Ovary (tissue), 9 donors: Measurements from ENCODE around the gene GRK4. TPM values are rescaled to one million over a fixed set of nuclear protein-coding genes. Genes with fewer than 3 reads are reported as not detected.

Experiments used
- DNase-seq, 5 donors: peaks; one replicate each; pipeline ENCODE4 v3.0.0-alpha.2; 2019 to 2020
- H3K27ac ChIP-seq, 2 donors: fragments of 200-600 bp; one replicate each; pipeline versions ENCODE4 v1.5.1 to v1.8.0; 2019 to 2022
- H3K27me3 ChIP-seq: fragments of 200-600 bp; one replicate; pipeline ENCODE4 v1.8.0; 2022
- H3K36me3 ChIP-seq: fragments of 200-600 bp; sonication (generic); one replicate; pipeline ENCODE4 v1.5.1; 2019
- H3K4me1 ChIP-seq: one replicate; pipeline ENCODE4 v1.8.1; 2013; ENCODE audit warnings: mild to moderate bottlenecking, moderate library complexity; ENCODE audit not compliant: insufficient read depth
- H3K4me3 ChIP-seq: fragments of 200-600 bp; sonication (generic); one replicate; pipeline ENCODE4 v1.5.1; 2017
- H3K9me3 ChIP-seq, 2 donors: fragments of 200-600 bp in 1 of 2; sonication (generic) in 1 of 2; one replicate each; pipeline versions ENCODE4 v1.5.1 to v1.8.1; 2013 to 2019; ENCODE audit warnings: mild to moderate bottlenecking in 1 of 2, moderate library complexity in 1 of 2
- CTCF ChIP-seq, 3 donors: fragments of 450-650 bp in 2 of 3; fragments of 200-600 bp in 1 of 3; IDR thresholded peaks; one replicate each; pipeline versions ENCODE4 v1.5.1 to v1.8.0; 2016 to 2022; ENCODE audit warnings: antibody characterized with exemption in 3 of 3, mild to moderate bottlenecking in 1 of 3
- EP300 ChIP-seq: sonication (generic); formaldehyde crosslinking; IDR thresholded peaks from one replicate; pipeline ENCODE4 v1.6.1; 2017; ENCODE audit warnings: antibody characterized with exemption
- POLR2A ChIP-seq: fragments of 450-650 bp; IDR thresholded peaks from one replicate; pipeline ENCODE4 v1.6.1; 2017; ENCODE audit warnings: antibody characterized with exemption, mild to moderate bottlenecking, moderate library complexity
- WGBS, 3 donors: extraction: QIAGEN DNeasy Blood & Tissue Kit in 1 of 3; methylation state at CpG; one replicate each; pipeline versions ENCODE4 v1.1.5 to v1.1.7; 2013 to 2017; 5-methylcytosine and 5-hydroxymethylcytosine counted together
- intact Hi-C, 4 donors: fragments of 100-400 bp; cut with DNase I; formaldehyde crosslinking; loops; one replicate each; pipeline versions ENCODE4 v1.11.0 to v1.15.1; 2022 to 2023
- polyA plus RNA-seq, 2 donors: library from polyadenylated mRNA; stranded (reverse); fragments of 200-250 nt in 1 of 2; fragments of 350-450 nt in 1 of 2; fragmentation: Illumina TruSeq in 1 of 2; extraction: RNeasy Lipid Tissue Mini Kit (QIAGEN cat#74804) in 1 of 2; gene quantifications; one replicate each; pipeline ENCODE4 v1.2.3, GENCODE V29; 2013 to 2014
- total RNA-seq, 7 donors: library from RNA; depleted of rRNA in 2 of 7; stranded (reverse); fragments of >200 nt in 2 of 7; fragmentation: NEBNext Ultra II Directional in 3 of 7; extraction: Animal tissue kit (Norgen Biotek cat#: 25700) in 3 of 7; gene quantifications; one replicate each; pipeline versions ENCODE4 v1.1.0 to v1.2.4, GENCODE V29; 2016 to 2023
- donor health status: DM: no; HTN: no; CAD: no; lungs with moderate emphysema.
- donor health status: DM: no; HTN: no; CAD: no.
- donor health status: Bipolar disorder and iron deficiency.
- donor health status: DM: yes; HTN: yes; CAD: no.
- donor health status: DM: no; HTN: no; CAD: no.
- donor health status: DM: yes; HTN: yes; CAD: no.

Gene GRK4
- total and polyA plus RNA-seq, 9 donors: 3.3 to 17.6 (median 6.9) TPM

GRCh38 chr4:2928242-2929176 lies 34.9 kb upstream of the GRK4 start:
- Histone ChIP-seq H3K27me3 (no peaks in the 10 kb centered on the region), H3K36me3 (no peaks in the 10 kb centered on the region), H3K4me1 (no peaks in the 10 kb centered on the region), H3K9me3 (no peaks in the 10 kb centered on the region), H3K4me3 (no peak overlapping the region), H3K27ac (no peak overlapping the region)
- intact Hi-C loops: no loop called here
- WGBS, 3 donors: 81 to 84% (median 81%) methylated on average over 29 to 32 of the region's 32 CpGs
- TF ChIP-seq POLR2A (no peak), CTCF (IDR thresholded peaks at IDR 0.05) (no peak), EP300 (no peak)
- DNase-seq: peak in 2 of 5 donors; percentile 16 to 28

GRCh38 chr4:2929469-2929868 lies 33.9 kb upstream of the GRK4 start:
- H3K36me3 ChIP-seq: no peaks in the 10 kb centered on the region
- no peak overlapping the region for H3K4me3 ChIP-seq
- peak in 2 of 5 donors; percentile 19 to 42 for DNase-seq
- intact Hi-C loops: no loop called here
- no peaks in the 10 kb centered on the region for H3K9me3 ChIP-seq
- H3K27ac ChIP-seq: no peak overlapping the region
- 81 to 85% (median 83%) methylated on average over 16 of the region's 16 CpGs for WGBS, 3 donors
- TF ChIP-seq CTCF (IDR thresholded peaks at IDR 0.05): no peak
- TF ChIP-seq EP300: no peak
- TF ChIP-seq POLR2A: no peak
- peaks cover 2% of the 10 kb centered on the region for H3K4me1 ChIP-seq
- H3K27me3 ChIP-seq: no peaks in the 10 kb centered on the region

- H3K4me1 ChIP-seq: peaks cover 4% of the 10 kb centered on the region
- no peak overlapping the region for H3K27ac ChIP-seq
- H3K27me3 ChIP-seq: no peaks in the 10 kb centered on the region
- H3K9me3 ChIP-seq: no peaks in the 10 kb centered on the region
- TF ChIP-seq EP300: no peak
- no peak for TF ChIP-seq CTCF (IDR thresholded peaks at IDR 0.05)
- no peak for TF ChIP-seq POLR2A
- 72 to 75% (median 74%) methylated on average over 12 of the region's 12 CpGs for WGBS, 3 donors
- peak in 2 of 5 donors; percentile 28 to 38 for DNase-seq
- intact Hi-C loops: loop anchor here in 3 of 4 donors (5.0 to 10.0 kb wide), 4 partner anchors 85 to 395 kb away; partner anchors contain the start of genes ADD1 (in 1 of the 3) and FAM193A (in 1 of the 3)
- no peaks in the 10 kb centered on the region for H3K36me3 ChIP-seq
- no peak overlapping the region for H3K4me3 ChIP-seq
Measured at GRCh38 chr4:2930135-2930757, 33.1 kb upstream of the GRK4 start.

- Histone ChIP-seq H3K4me1 (peaks cover 8% of the 10 kb centered on the region), H3K9me3 (no peaks in the 10 kb centered on the region), H3K36me3 (no peaks in the 10 kb centered on the region), H3K4me3 (no peak overlapping the region), H3K27me3 (no peaks in the 10 kb centered on the region), H3K27ac (no peak overlapping the region)
- no peak for TF ChIP-seq CTCF (IDR thresholded peaks at IDR 0.05)
- no peak for TF ChIP-seq EP300
- no peak for TF ChIP-seq POLR2A
- intact Hi-C loops: loop anchor here in 3 of 4 donors (5.0 to 10.0 kb wide), 4 partner anchors 86 to 396 kb away; partner anchors contain the start of genes ADD1 (in 1 of the 3) and FAM193A (in 1 of the 3)
- peak in 1 of 5 donors; percentile 53 for DNase-seq
- WGBS, 3 donors: 65 to 77% (median 68%) methylated on average over 26 to 34 of the region's 34 CpGs
Measured at GRCh38 chr4:2930758-2931511, 32.4 kb upstream of the GRK4 start.
